GM21723 (cell line): ENCODE results near the gene RNASE7.

Experiments used
- ATAC-seq: cut with Tn5 transposase; IDR thresholded peaks from one replicate; pipeline ENCODE4 v1.9.1; 2021; ENCODE audit warnings: mild to moderate bottlenecking, moderate library complexity; ENCODE audit not compliant: unreplicated experiment

The RNASE7 gene

DNA sequence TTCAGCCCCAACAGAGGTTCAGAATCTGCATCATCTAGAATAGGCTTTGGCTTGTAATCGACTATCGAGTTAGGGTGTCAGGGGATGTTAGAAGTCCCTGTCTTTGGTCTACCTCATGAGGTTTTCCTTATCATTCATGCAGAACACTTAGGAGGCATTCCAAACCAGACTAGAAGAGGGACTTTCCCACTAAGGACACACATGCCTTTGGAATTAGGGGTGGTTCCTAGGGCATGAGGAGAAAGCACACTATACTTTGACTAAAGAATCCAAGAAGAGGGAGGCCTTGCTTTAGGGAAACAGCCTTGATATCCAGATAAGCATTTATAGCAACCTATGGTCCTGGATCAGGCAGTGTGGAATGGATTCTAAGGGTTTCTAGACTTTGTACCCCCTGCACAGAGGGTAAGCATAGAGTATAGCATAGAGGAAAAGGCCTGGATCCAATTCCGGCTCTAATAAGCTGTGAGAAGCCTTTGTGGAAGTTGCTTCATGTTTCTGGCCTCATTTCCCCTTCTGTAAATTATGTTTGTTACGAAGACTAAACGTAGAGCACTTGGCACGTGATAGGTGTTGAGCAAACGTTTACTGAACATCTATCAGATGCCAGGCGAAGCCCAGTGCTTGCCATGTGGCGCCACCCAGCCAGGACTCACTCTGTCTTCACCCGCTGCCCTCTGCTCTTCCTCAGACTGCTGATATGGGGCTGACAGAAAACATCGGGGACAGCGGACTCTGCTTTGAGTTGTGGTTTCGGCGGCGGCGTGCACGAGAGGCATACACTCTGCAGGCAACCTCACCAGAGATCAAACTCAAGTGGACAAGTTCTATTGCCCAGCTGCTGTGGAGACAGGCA is 43.1 kb downstream of the RNASE7 start:
- ATAC-seq: no peak

DNA sequence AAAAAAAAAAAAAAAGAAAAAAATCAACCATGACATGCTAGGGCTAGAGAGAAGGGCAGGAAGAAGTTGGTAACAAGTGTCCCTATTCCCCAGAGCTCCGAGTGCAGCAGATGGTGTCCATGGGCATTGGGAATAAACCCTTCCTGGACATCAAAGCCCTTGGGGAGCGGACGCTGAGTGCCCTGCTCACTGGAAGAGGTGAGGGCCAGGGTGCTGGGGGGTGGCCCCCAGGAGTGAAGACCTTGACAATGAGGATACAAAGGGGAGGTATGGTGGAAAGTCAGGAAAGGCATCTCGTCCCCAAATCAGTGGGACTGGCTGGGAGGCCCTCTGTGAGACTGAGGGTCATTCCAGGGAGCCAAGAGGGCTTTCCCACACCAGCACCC is 44.7 kb downstream of the RNASE7 start:
- ATAC-seq: no peak

DNA sequence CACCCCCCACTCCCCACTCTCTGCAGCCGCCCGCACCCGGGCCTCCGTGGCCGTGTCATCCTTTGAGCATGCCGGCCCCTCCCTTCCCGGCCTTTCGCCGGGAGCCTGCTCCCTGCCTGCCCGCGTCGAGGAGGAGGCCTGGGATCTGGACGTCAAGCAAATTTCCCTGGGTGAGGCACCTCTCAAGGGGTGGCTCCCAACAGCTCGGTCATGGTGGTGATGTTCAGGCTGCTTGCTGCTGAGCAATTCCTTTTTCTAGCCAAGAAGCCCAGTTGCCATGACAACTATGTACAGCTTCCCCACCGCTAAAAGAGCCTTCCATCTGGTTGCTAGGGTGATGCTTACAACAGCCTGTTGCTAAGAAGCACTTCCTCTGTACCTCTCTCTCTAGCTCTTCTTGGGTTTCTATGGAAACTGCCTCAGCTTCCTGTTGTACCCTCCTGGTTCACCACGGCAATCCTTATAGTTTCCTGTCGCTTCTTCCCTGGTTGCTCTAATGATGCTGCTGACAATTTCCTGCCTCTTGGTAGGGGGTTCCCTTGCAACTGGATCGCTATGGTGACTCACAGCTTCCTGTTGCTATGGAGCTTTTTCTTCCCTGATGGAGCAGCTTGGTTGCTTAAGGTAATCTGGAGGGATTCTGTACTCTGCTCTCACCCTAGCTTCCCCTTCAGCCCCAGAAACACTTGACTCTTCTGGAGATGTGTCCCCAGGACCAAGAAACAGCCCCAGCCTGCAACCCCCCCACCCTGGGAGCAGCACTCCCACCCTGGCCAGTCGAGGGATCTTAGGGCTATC is 45.3 kb downstream of the RNASE7 start:
- ATAC-seq: no peak

- ATAC-seq: no peak
Observed at GRCh38 chr14:21088687-21089086, 46.5 kb downstream of the RNASE7 start.

- no peak for ATAC-seq
Observed at GRCh38 chr14:21089271-21089670, 47.1 kb downstream of the RNASE7 start.

DNA sequence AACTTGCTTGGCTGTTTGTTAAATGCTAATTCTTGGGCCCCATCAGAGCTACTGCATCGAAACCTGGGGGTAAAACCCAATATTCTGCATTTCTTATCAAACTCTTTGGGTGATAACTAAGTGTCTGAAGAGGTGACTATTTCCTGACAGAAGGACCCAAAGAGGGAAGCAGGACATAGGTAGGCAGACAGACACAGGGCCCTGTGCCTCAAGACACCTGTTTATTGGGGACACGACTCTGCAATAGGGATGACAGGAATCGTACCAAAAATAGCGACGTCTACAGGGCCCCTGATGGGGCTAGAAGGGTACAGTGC is 47.7 kb downstream of the RNASE7 start:
- no peak for ATAC-seq

DNA sequence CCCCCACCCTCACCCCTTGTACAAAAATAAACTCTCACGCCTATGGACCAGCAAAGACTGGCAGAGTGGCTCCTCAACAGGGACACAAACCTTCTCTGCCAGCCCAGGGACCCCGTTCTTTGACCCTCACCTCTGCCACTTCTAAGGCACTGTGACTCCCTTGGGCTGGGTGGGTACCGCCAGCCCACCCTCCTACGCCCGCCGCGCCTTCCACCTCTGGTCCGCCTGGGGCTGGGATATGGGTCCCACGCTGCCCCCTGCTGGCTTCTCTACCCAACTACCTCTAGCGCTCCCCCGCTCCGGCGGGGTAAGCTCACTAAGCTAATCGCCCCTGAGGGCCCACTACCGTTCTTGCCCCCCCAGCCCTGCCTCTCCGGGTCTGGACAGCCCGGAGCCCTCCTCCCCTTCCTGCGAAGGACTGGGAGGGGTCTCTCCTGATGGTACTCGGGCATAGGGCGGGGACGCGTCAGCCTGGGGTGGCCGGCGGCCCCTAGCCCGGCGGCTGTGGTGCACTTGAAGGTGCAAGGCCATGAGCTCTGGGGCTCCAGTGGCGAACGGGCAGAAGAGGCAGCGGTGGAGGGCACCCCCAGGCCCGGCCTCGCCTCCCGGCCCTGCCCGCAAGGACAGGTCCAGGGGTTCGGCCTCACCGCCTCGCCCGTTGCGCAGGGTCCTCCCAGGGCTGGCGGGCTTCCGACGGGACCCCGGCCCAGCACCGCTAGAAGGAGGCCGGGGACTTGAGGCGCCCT is 48.2 kb downstream of the RNASE7 start:
- ATAC-seq: no peak

DNA sequence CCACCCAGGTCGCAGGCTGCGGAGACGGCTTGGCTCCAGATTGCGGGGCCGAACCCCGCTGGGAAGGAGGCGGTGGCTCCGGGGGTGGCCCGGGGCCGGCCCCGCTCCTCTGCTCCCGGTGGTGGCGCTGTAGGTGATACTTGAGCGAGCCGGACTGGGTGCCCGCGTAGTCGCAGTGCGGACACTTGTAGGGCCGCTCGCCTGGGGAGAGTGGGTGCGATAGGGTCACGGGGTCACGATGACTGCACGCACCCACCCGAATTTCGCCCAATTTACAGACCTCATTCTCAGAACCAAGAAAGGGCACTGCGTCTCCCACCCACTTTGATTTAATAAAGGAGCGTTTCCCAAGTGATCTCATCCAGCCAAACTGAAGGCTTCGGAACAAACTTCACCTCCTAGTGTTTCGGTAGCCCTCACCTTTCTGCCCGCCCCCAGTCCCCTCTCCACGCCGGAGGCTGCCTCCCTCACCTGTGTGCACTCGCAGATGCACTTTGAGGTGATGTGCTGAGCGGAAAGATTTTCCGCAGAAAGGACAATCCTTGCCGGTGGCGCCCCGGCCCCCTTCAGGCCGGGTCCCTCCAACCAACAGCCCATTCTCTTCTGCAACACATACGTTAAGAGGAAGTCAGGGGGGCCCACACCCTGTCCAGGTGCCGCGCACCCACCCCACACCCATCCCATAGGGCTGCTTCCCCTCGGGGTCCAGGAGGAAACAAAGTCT is 48.9 kb downstream of the RNASE7 start:
- ATAC-seq: no peak

- ATAC-seq: no peak
Observed at GRCh38 chr14:21091821-21092272, 49.7 kb downstream of the RNASE7 start.

DNA sequence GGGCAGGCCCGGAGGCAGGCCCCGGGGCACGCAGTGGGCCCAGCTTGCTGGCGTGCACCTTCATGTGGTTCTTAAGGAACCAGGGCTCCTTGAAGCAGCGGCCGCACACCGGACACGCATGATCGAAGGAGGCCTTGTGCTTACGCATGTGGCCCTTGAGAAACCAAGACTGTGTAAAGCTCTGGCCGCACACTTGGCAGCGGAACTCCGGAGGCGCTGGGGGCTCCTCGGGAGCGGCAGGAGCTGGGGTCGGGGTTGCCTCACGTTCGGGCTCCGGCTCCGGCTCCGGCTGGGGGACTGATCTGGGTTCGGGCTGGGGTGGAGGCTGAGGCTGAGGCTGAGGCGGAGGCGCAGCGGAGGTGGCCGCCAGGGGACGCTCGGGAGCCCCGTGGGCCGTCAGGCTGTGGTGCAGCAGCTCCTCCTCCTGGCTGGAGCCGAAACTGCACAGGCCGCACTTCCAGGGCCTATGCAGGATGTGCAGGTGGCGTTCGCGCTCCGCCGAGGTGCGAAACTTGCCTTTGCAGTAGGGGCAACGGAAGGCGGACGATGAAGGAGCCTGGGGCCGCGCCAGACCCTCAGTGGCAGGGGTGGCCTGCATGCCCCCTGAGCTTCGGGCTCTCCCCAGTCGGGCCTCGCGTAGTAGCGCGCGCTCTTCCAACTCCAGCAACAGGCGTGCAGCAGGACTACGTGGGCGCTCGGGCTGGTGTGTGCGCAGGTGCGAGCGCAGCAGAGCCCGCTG is 50.3 kb downstream of the RNASE7 start:
- peak; percentile 94 for ATAC-seq

DNA sequence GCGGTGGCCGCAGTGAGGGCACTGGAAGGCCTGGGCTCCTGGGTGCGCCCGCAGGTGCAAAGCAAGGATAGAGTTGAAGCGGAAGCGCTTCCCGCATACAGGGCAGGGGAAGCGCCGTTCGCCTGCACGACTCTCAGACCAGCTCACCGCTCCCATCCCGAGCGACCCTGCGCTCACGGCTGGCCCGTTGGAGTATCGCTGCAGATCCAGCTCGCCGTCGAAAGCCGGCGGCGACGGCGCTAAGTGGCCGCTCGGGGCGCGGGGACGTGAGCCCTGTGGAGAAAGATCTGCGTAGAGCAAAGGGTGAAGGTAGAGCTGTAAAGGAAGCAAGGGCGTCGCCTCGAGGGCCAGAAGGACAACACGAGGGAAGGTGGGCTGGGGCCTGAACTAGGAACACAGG is 50.9 kb downstream of the RNASE7 start:
- no peak for ATAC-seq
